ENCODE measurements around the gene MYBPC3.

Gene MYBPC3

DNA sequence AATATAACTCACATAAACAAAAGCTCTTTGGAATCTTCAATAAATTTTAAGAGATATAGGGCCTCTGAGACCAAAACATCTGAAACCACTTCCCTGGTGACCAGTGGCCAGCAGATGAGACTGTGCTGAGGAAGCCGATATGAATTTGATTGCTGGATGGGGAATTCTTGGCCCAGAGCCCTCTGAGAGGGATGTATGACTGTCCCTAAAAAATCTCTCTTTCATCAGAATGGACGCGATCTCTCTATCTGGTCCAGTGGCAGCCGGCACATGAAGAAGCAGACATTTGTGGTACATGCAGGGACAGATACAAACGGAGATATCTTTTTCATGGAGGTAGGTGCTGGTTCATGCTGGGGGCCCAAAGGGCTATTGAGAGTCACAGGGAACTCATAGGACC, 37.5 kb downstream of the MYBPC3 start:
- DNase-seq = no peak

DNA sequence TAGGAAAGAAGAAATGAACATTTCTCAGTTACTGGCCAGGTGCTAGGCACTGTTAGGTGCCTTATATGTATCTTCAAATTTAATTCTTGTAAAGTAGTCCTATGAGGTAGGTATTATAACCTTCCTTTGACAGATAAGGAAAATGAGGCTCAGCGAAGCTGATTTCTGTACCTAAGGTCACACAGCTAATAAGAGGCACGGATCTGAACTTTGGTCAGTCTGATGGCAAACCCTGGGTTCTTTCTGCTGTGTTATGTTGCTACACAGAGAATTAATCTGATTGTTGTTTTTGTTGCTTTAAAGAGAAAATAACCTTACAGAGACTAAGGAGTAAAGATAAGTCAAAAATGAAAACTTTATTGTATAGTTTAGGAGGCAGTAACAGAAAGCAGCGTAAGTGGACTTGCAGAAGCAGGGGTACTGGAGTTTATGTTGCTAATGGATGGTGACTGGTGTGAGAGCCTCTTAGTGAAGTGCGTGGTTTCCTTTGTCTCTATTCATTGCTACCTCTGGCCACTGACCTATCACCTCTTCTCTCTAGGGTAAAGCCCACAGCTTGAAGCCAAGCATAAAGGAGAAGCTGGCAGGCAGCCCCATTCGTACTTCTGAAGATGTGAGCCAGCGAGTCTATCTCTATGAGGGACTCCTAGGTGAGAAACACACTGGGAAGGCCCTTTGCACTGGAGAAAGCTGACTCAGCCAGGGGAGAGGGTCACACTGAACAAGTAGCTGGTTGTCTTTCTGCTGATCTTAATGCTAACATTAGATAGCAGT, 44.3 kb downstream of the MYBPC3 start:
- DNase-seq = no peak

DNA sequence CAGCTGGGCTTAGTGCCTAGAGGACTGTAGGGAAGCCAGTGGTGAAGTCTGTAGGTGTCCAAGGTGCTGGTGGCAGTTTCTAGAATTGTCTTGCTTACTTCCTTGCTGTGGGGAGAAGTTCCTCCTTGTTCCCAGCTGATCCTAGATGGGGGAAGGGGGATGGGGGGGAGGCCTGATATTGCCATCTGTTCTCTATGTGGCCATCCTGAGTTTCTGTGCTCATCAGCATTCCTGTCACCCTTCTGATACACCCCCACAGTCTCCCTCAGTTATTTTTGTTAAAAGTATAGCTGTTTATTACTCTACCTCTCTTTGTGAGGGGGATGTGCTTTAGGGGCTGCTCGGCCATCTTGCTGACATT, 46.0 kb downstream of the MYBPC3 start:
- DNase-seq = no peak

DNA sequence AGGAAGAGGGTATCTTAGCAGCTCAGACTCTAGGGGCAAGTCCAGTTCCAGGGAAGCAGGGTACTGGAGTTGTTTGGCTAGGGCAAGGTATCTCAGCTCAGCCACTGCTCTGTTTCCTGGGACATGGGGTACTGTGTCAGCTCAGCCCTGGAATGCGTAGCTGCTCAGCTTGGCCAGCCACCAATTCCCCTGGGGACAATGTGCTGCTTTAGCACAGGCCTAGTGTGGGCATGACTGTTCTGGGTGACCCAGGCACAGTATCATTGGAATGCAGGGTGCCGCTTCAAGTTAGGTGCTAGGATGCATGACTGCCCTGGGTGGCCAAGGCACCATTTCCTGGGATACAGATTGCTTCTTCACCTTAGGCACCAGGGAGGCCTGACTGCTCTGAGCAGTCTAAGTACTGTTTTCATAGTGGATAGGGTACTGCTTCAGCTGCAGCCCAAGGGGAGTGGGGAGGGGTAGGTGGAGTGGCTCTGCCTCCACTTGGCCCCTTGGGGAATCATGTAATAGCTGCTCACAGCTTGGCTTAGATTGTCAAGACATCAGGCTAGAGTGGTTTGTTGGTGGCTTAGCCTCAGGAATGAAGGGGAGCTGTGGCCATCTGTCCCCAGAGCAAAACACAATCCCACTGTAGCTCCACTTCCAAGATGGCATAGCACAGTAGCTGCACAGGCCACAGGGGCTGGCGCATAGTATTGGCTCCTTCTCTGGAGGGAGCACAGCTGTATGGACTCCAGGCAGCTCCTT, 46.6 kb downstream of the MYBPC3 start:
- no peak for DNase-seq

DNA sequence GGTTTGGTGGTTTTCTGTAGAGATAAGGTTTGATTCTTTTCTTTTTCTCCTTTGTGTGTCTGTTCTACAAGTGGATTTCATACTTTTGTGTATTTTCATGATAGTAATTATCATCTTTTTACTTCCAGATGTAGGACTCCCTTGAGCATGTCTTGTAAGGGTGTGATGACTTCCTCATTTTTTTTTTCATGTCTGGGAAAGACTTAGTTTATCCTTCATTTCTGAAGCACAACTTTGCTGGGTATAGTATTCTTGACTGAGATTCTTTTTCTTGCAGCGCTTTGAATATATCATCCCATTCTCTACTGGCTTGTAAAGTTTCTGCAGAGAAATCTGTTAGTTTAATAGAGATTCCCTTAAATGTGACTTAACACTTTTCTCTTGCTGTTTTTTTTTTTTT, 49.6 kb downstream of the MYBPC3 start:
- no peak for DNase-seq

DNA sequence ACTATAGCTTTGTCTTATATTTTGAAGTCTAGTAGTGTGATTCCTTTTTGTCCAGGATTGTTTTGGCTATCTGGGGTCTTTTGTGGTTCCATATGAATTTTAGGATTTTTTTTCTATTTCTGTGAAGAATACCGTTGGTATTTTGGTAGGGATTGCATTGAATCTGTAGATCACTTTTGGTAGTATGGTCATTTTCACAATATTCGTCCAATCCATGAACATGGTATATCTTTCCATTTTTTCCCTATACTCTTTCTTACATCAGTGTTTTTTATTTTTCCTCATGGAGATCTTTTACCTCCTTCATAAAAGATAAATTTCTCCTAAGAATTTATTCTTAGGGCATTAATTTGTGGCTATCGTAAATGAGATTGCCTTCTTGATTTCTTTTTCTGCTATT, 53.4 kb downstream of the MYBPC3 start:
- DNase-seq = no peak

DNA sequence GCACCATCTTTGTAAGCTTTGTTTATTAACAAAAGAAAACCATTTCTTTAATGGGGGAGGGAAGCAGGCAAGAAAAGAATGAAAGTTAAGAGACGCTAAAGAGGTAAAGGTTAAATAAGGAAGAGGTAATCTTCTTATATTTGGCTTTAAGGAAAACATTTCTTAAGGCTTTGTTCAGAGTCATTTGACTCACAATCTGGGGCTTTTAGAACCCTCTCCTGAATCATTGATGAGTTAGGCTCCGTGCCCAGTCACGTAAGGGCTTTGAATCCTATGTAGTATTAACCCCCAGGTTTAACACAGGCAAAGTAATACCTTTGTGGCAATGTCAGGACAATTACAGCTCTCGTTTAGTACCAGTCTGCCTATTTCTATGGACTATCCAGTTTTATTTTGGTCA, 56.5 kb downstream of the MYBPC3 start:
- no peak for DNase-seq

DNA sequence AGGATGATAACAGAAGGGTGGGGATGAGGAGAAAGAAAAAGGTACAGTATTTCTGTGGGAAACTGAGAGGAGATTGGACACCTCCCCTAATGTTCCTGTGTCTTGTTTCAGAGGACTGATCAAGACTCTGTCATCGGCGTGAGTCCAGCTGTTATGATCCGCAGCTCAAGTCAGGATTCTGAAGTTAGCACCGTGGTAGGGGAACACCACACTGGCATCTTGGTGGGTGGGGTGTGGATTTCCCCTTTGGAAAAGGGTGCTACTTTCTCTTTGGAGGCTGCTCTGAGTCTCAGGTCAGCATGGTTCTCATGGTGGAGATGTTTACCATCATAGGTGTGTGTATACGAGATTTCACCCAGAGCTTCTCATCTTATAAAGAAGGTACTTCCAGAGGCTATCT, 57.1 kb downstream of the MYBPC3 start:
- no peak for DNase-seq

DNA sequence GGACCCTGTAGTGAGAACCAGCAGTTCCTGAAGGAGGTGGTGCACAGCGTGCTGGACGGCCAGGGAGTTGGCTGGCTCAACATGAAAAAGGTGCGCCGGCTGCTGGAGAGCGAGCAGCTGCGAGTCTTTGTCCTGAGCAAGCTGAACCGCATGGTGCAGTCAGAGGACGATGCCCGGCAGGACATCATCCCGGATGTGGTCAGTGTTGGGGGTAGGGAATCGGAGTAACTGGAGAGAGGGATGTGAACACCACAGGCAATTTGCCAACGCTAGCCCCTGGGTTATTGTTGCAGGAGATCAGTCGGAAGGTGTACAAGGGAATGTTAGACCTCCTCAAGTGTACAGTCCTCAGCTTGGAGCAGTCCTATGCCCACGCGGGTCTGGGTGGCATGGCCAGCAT, 62.6 kb downstream of the MYBPC3 start:
- DNase-seq = no peak

DNA sequence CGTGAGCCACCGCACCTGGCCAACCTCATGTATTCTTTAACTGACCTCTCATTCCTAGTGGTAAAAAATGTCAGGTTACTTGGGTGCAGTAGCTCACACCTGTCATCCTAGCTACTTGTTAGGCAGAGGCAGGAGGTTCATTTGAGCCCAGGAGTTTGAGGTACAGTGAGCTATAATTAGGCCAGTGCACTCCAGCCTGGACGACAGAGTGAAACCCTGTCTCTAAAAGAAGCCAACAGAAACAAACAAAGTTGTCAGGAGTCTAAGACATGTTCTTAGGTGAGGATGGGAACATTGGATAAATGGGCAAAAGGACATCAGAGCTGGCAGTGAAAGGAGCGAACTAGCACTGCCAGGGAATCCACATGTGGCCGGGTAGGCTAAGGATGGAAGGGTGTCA, 64.4 kb downstream of the MYBPC3 start:
- DNase-seq = no peak

DNA sequence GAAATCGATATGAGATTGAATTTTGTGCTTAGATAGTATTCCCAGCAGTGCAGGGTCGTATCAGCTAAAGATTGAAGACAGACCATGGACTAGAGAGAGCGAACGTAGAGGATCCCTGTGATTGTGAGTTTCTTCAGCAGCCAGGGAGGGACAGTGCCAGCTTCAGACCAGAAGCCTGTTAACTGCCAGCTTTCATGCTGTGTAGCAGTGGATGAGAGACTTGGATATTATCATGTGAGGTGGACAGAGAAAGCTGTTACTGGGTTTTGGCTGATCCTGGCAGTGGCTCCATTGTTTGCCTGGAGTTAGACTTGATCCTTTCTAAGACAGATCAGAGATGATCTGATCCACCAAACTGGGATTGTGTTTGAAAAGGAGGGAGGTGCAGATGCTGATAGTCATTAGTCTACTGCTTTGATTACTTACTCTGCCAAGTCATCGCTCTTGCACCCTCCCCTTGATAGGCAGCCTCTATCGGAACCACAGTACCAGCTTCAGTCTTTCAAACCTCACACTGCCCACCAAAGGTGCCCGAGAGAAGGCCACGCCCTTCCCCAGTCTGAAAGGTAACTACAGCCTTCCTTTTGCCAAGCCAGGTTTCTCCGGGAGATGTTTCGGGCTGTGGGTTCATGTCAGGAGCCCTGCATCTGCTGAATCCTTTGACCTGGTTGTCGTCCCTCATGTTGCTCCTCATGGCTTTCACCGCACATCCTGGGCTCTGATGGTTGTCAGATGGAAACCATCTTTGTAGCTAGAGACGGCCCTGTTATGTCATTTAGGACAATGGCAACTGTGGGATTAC, 66.3 kb downstream of the MYBPC3 start:
- no peak for DNase-seq

DNA sequence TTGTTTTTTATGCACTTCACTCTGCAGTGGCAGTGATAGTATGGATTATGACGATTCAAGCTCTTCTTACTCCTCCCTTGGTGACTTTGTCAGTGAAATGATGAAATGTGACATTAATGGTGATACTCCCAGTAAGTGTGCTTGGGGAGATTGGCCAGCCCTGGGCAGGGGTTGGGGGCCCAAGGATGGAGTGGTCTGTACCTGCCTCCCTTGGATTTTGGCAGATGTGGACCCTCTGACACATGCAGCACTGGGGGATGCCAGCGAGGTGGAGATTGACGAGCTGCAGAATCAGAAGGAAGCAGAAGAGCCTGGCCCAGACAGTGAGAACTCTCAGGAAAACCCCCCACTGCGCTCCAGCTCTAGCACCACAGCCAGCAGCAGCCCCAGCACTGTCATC, 68.4 kb downstream of the MYBPC3 start:
- DNase-seq = no peak

DNA sequence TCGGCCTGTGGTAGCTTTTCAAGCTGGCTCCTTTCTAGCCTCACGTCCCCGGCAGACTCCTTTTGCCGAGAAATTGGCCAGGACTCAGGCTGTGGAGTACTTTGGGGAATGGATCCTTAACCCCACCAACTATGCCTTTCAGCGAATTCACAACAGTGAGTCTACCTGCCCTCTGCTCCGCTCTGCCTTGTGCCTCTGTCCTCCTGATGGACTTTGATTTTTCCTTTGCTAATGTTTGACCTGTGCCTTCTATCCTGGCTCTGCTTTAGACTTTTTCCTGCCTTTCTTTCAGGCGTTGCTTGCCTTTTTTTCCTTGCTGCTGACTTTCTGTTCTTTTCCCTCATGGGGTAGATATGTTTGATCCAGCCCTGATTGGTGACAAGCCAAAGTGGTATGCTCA, 70.0 kb downstream of the MYBPC3 start:
- no peak for DNase-seq
